K562 (cell line): ENCODE results near the gene USP31. TPM values are rescaled to one million over a fixed set of nuclear protein-coding genes. Genes with fewer than 3 reads are reported as not detected.
"Not testable (repeated sequence)": the region's sequence is repeated elsewhere in the genome, so short reads cannot be mapped to it uniquely, and the experiment has no call there.

Experiments used
- ATAC-seq: fragments of 200-7000 bp; cut with Tn5 transposase; 3 replicates; pipeline ENCODE4 v1.9.1; 2020; ENCODE audit warnings: moderate library complexity
- BruUV-seq: library from RNA; stranded (reverse); fragments of 400-500 nt; replicated peaks from 2 replicates; lab custom pipeline; 2021; lab: Mats Ljungman, UMichigan
- CTCF ChIA-PET: fragments of 300-600 bp; formaldehyde crosslinking; extraction: SDS; loops from one replicate; lab custom pipeline; 2021; ENCODE audit warnings: low intra/inter-chr PET ratio; lab: Yijun Ruan, JAX
- POLR2A ChIA-PET: fragments of 300-600, 350-650 bp; sonication (Branson Sonifier 250); formaldehyde crosslinking; extraction: SDS; loops from one replicate; lab custom pipeline; 2021; ENCODE audit warnings: antibody characterized with exemption, inconsistent platforms; lab: Yijun Ruan, JAX
- DNase-seq, 4 experiments: peaks; one replicate each; pipeline versions ENCODE4 v3.0.0 to v3.0.0-alpha.2; 2011 to 2018; ENCODE audit warnings: low spot score in 3 of 4, mixed read lengths in 3 of 4; ENCODE audit errors: extremely low read depth in 1 of 4
- FAIRE-seq: peaks from 2 replicates; lab custom pipeline; 2011; peaks lifted over from hg19 to GRCh38; lab: Jason Lieb, UNC
- H2AFZ ChIP-seq: 2 replicates; pipeline ENCODE4 v1.6.0; 2011; ENCODE audit warnings: low read depth, low read length, control low read depth, inconsistent platforms
- H3K27ac ChIP-seq: fragments of 200-600 bp; 3 replicates; pipeline ENCODE4 v1.8.0; 2011; ENCODE audit warnings: low read depth, mild to moderate bottlenecking, control low read depth, inconsistent platforms, low read length, moderate library complexity, mixed read lengths; ENCODE audit errors: extremely low read depth
- H3K27me3 ChIP-seq, 2 experiments: fragments of 300-600 bp in 1 of 2; 2 replicates in 1 of 2; 3 replicates in 1 of 2; pipeline versions ENCODE4 v1.6.0 to v1.8.0; 2011; ENCODE audit warnings: inconsistent platforms in 2 of 2, low read length in 2 of 2, mild to moderate bottlenecking in 1 of 2, mixed read lengths in 1 of 2, moderate library complexity in 1 of 2; ENCODE audit not compliant: control insufficient read depth in 2 of 2, insufficient read depth in 2 of 2
- H3K36me3 ChIP-seq: fragments of 300-600 bp; 3 replicates; pipeline ENCODE4 v1.8.0; 2011; ENCODE audit warnings: mild to moderate bottlenecking, low read length, inconsistent platforms; ENCODE audit not compliant: control insufficient read depth, insufficient read depth
- H3K4me1 ChIP-seq, 2 experiments: fragments of 200-600 bp in 1 of 2; replicated peaks in 1 of 2; 2 replicates in 1 of 2; 3 replicates in 1 of 2; pipeline versions ENCODE4 v1.5.1 to v1.8.0; 2011; ENCODE audit warnings: inconsistent platforms in 2 of 2, low read length in 2 of 2, mild to moderate bottlenecking in 1 of 2, mixed read lengths in 1 of 2, moderate library complexity in 1 of 2; ENCODE audit not compliant: control insufficient read depth in 2 of 2, insufficient read depth in 2 of 2
- H3K4me2 ChIP-seq: 2 replicates; pipeline ENCODE4 v1.6.1; 2011; ENCODE audit warnings: low read length, control low read depth, inconsistent platforms, mixed read lengths; ENCODE audit not compliant: insufficient read depth
- H3K4me3 ChIP-seq: fragments of 200-600 bp; sonication (generic), shearing (Covaris generic); 2 replicates; pipeline ENCODE4 v1.5.1; 2016; ENCODE audit warnings: control low read depth, inconsistent platforms
- H3K79me2 ChIP-seq: fragments of 200-600 bp; 3 replicates; pipeline ENCODE4 v1.8.0; 2011; ENCODE audit warnings: low read length, inconsistent platforms; ENCODE audit not compliant: control insufficient read depth, insufficient read depth
- H3K9ac ChIP-seq, 2 experiments: 2 replicates each; pipeline versions ENCODE4 v1.6.0 to v1.6.1; 2011; ENCODE audit warnings: low read depth in 2 of 2, low read length in 2 of 2, control low read depth in 1 of 2, inconsistent platforms in 1 of 2, mild to moderate bottlenecking in 1 of 2, mixed read lengths in 1 of 2; ENCODE audit not compliant: insufficient read depth in 1 of 2
- H3K9me1 ChIP-seq: one replicate; pipeline ENCODE4 v1.6.0; 2011; ENCODE audit warnings: inconsistent platforms, mild to moderate bottlenecking, low read length, moderate library complexity; ENCODE audit not compliant: control insufficient read depth, insufficient read depth
- H3K9me3 ChIP-seq: replicated peaks from 2 replicates; pipeline ENCODE4 v1.5.1; 2011; ENCODE audit warnings: low read depth, low read length, inconsistent platforms; ENCODE audit not compliant: control insufficient read depth, insufficient read depth
- H4K20me1 ChIP-seq: replicated peaks from 2 replicates; pipeline ENCODE4 v1.6.1; 2011; ENCODE audit warnings: low read length, inconsistent platforms, mixed read lengths; ENCODE audit not compliant: control insufficient read depth, insufficient read depth
- BCL6 ChIP-seq: fragments of 250-450 bp; sonication (Bioruptor Pico); IDR thresholded peaks from 2 replicates; pipeline ENCODE4 v1.4.0; 2020
- CCNT2 ChIP-seq: IDR thresholded peaks from 2 replicates; pipeline ENCODE4 v1.6.1; 2011; ENCODE audit warnings: borderline replicate concordance, low read depth, mild to moderate bottlenecking, moderate library complexity, mixed read lengths, low read length; ENCODE audit not compliant: insufficient read length; ENCODE audit errors: extremely low read depth
- HDAC1 ChIP-seq, 2 experiments: fragments of 450-650 bp; IDR thresholded peaks; 2 replicates each; pipeline ENCODE4 v1.6.1; 2016 to 2017; ENCODE audit warnings: inconsistent platforms in 1 of 2, mild to moderate bottlenecking in 1 of 2, moderate library complexity in 1 of 2
- PCBP1 ChIP-seq: fragments of 200-400 bp; formaldehyde crosslinking; IDR thresholded peaks from 2 replicates; pipeline ENCODE4 v1.6.1; 2018; ENCODE audit warnings: mild to moderate bottlenecking, low read depth, low read length; ENCODE audit not compliant: poor library complexity, severe bottlenecking
- SMARCC2 ChIP-seq: fragments of 450-650 bp; IDR thresholded peaks from 2 replicates; pipeline ENCODE4 v1.6.1; 2017; ENCODE audit warnings: antibody characterized with exemption, moderate library complexity, mild to moderate bottlenecking, low read depth
- TEAD2 ChIP-seq: fragments of 450-650 bp; IDR thresholded peaks from 2 replicates; pipeline ENCODE4 v1.6.1; 2016; ENCODE audit warnings: missing genetic modification characterization, control low read depth, missing compliant biosample characterization
- ZNF75A ChIP-seq: fragments of 450-650 bp; formaldehyde crosslinking; IDR thresholded peaks from 2 replicates; pipeline ENCODE4 v1.4.0; 2020; ENCODE audit warnings: mild to moderate bottlenecking
- whole genome bisulfite sequencing: fragments of 100-300 bp; shearing (Covaris generic); methylation state at CpG from one replicate; pipeline ENCODE4 v1.1.6; 2016; ENCODE audit warnings: low coverage, mixed read lengths; ENCODE audit not compliant: insufficient coverage; ENCODE audit errors: missing lambda C conversion rate; 5-methylcytosine and 5-hydroxymethylcytosine counted together
- in situ Hi-C: fragments of 300-500 bp; cut with MboI; formaldehyde crosslinking; loops from 4 replicates; pipeline ENCODE4 v1.15.0; 2018; ENCODE audit warnings: inconsistent platforms, mixed read lengths
- intact Hi-C: fragments of 100-400 bp; cut with micrococcal nuclease; formaldehyde crosslinking; loops from 2 replicates; pipeline ENCODE4 v1.14.2; 2022
- polyA plus RNA-seq, 8 experiments: library from polyadenylated mRNA; depleted of rRNA in 4 of 8; stranded (reverse) in 5 of 8; unstranded in 3 of 8; fragments of >200 nt; fragmentation: Nextera tagmentation in 2 of 8; fragmentation: Illumina TruSeq in 1 of 8; extraction: Ambion mirVana in 2 of 8; extraction: Trizol in 1 of 8; gene quantifications; 2 replicates each; pipeline versions ENCODE4 v1.2.1 to v1.2.3, GENCODE V29; 2011 to 2014; ENCODE audit warnings: inconsistent platforms in 1 of 8, missing spikeins in 1 of 8
- total RNA-seq, 7 experiments: library from RNA; depleted of rRNA in 6 of 7; stranded (reverse); fragments of >200 nt in 6 of 7; fragmentation: Illumina TruSeq in 2 of 7; extraction: Trizol in 2 of 7; gene quantifications; 2 replicates each; pipeline versions ENCODE4 v1.2.1 to v1.2.3, GENCODE V29; 2011 to 2021; ENCODE audit warnings: low replicate concordance in 1 of 7
- TF ChIP-seq, protein P1 (sequence below): fragments of 450-650 bp; formaldehyde crosslinking; IDR thresholded peaks from 2 replicates; pipeline ENCODE4 v1.4.0; 2020; ENCODE audit warnings: mild to moderate bottlenecking, moderate library complexity

The USP31 gene
- total and polyA plus RNA-seq, 9 of the 15 experiments (the other 6 are each of a cell fraction or from before 2014, with no cell fraction given), result 0.56 to 4.9 (median 2.9) TPM

DNA sequence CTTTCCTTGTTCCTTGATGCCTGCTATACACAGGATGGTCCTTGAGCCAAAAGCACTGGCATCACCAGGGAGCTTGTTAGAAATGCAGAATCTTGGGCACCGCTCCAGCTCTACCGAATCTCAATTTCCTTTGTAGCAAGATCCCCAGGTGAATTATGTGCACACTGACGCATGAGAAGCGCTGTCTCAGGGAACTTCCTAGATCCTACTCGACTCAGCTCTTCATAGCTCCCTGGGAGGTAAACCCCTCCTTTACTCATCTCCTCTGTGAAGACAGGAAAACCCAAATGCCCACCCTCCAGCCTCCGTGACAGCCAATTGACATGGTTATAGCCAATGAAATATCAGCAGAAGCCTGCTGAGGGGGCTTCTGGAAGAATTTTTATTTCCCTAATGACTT, 4.1 kb downstream of the USP31 start:
- POLR2A ChIA-PET, result interaction anchor here (0.6 kb wide), 1 partner anchor 125 kb away, joined by 3 read pairs; no protein-coding TSS in a partner anchor
- H3K9me3 ChIP-seq, result no peaks in the 10 kb centered on the region
- H3K79me2 ChIP-seq, result peaks cover 33% of the 10 kb centered on the region
- no TSS peak for BruUV-seq
- H3K27me3 ChIP-seq, result no peaks in the 10 kb centered on the region
- peaks cover 9% of the 10 kb centered on the region for H4K20me1 ChIP-seq
- no peak overlapping the region for H3K4me2 ChIP-seq
- in situ Hi-C loops, result no loop called here
- intact Hi-C loops, result no loop called here
- TF ChIP-seq ZNF75A (CRISPR knock-in tag) (no peak), HDAC1 (IDR thresholded peaks at IDR 0.05) (no peak), PCBP1 (no peak), TEAD2 (tag) (no peak), BCL6 (no peak), CCNT2 (no peak), SMARCC2 (no peak)
- TF ChIP-seq, protein P1, sequence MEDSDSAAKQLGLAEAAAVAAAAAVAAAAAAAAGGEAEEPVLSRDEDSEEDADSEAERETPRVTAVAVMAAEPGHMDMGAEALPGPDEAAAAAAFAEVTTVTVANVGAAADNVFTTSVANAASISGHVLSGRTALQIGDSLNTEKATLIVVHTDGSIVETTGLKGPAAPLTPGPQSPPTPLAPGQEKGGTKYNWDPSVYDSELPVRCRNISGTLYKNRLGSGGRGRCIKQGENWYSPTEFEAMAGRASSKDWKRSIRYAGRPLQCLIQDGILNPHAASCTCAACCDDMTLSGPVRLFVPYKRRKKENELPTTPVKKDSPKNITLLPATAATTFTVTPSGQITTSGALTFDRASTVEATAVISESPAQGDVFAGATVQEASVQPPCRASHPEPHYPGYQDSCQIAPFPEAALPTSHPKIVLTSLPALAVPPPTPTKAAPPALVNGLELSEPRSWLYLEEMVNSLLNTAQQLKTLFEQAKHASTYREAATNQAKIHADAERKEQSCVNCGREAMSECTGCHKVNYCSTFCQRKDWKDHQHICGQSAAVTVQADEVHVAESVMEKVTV (CRISPR knock-in tag), result no peak
- H3K4me1 ChIP-seq, result peaks cover 15 to 20% of the 10 kb centered on the region in 2 experiments; a peak in 4 of 5 replicates
- FAIRE-seq, result no peak
- no peak for DNase-seq
- 80% methylated on average over 6 of the region's 6 CpGs for WGBS
- H3K36me3 ChIP-seq, result no peaks in the 10 kb centered on the region; the same call in 2 of the 3 replicates
- no peak overlapping the region for H3K4me3 ChIP-seq
- no peak for ATAC-seq
- no peak overlapping the region for H3K27ac ChIP-seq
- CTCF ChIA-PET, result no interaction called here
- no peak overlapping the region for H3K9ac ChIP-seq
- no peaks in the 10 kb centered on the region for H3K9me1 ChIP-seq
- no peak overlapping the region for H2AFZ ChIP-seq

DNA sequence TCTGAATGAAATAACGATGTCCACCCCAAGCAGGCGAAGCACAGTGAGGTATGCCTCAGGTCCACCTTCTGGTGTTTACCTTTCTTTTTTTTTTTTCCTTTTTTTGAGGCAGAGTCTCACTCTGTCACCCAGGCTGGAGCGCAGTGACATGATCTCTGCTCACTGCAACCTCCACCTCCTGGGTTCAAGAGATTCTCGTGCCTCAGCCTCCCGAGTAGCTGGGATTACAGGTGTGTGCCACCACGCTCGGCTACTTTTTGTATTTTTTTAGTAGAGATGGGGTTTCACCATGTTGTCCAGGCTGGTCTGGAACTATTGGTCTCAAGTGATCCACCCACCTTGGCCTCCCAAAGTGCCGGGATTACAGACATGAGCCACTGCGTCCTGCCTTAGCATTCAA, 4.9 kb downstream of the USP31 start:
- H3K4me2 ChIP-seq, H3K27ac ChIP-seq, H3K27me3 ChIP-seq, H2AFZ ChIP-seq, DNase-seq, H3K4me3 ChIP-seq, H3K9me3 ChIP-seq, in situ Hi-C loops, H3K9me1 ChIP-seq, BruUV-seq, ATAC-seq, H3K9ac ChIP-seq, intact Hi-C loops, H3K36me3 ChIP-seq, POLR2A ChIA-PET, CTCF ChIA-PET, FAIRE-seq: not testable (repeated sequence)
- H4K20me1 ChIP-seq, result peaks cover 11% of the 10 kb centered on the region
- H3K79me2 ChIP-seq, result peaks cover 35% of the 10 kb centered on the region
- 90% methylated on average over 8 of the region's 9 CpGs for WGBS
- peaks cover 15 to 16% of the 10 kb centered on the region in 2 experiments; a peak in 4 of 5 replicates for H3K4me1 ChIP-seq
